ENCODE data around the gene CFAP74. TPM values are rescaled to one million over a fixed set of nuclear protein-coding genes. Genes with fewer than 3 reads are reported as not detected.
"Not testable (repeated sequence)": the region's sequence is repeated elsewhere in the genome, so short reads cannot be mapped to it uniquely, and the experiment has no call there.

Gene CFAP74
- total RNA-seq, 1 donor from 2014 or later: not detected

DNA sequence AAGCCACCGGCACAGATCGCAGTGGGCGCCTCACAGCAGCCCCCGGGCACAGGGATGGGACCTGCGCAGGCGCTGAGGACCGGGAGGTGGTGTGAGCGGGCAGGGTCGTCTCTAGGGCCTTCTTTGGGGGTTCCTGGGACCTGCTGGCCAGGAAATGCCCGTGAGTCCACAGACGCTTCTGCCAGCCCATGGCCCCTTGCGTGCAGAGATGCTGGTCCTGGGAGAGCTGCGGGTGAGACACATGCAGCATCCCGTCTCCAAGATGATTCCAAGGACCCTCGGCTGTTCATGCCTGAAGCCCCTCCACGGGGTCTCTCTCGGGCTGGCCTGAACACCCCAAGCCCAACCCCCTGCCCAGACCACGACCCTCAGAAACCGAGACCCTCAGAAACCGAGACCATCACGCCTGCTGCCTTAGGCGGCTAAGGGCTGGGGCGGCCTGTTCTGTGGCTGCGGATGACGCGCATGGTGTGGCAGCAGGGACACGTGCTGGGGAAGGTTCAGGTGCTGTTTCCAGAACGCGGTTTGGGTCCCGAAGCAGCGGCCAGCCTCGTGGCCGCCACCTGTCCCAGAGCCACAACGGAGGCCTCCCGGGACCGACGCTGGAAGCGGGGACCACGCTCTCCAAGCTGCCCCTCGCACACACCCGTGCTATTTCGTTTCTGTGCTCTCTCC, 23.0 kb downstream of the CFAP74 start:
- H3K27me3 Mint-ChIP-seq (ENCODE audit: unreplicated experiment): no peaks in the 10 kb centered on the region
- no peak overlapping the region for H3K27ac Mint-ChIP-seq (ENCODE audit: unreplicated experiment)
- H3K4me3 Mint-ChIP-seq (ENCODE audit: unreplicated experiment): no peak overlapping the region
- DNase-seq (ENCODE audit: extremely low spot score, unreplicated experiment): no peak
- H3K36me3 Mint-ChIP-seq (ENCODE audit: unreplicated experiment): no peaks in the 10 kb centered on the region
- TF ChIP-seq, protein P1, sequence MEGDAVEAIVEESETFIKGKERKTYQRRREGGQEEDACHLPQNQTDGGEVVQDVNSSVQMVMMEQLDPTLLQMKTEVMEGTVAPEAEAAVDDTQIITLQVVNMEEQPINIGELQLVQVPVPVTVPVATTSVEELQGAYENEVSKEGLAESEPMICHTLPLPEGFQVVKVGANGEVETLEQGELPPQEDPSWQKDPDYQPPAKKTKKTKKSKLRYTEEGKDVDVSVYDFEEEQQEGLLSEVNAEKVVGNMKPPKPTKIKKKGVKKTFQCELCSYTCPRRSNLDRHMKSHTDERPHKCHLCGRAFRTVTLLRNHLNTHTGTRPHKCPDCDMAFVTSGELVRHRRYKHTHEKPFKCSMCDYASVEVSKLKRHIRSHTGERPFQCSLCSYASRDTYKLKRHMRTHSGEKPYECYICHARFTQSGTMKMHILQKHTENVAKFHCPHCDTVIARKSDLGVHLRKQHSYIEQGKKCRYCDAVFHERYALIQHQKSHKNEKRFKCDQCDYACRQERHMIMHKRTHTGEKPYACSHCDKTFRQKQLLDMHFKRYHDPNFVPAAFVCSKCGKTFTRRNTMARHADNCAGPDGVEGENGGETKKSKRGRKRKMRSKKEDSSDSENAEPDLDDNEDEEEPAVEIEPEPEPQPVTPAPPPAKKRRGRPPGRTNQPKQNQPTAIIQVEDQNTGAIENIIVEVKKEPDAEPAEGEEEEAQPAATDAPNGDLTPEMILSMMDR (IDR thresholded peaks at IDR 0.05): no peak
- no peaks in the 10 kb centered on the region for H3K9me3 Mint-ChIP-seq (ENCODE audit: unreplicated experiment)
- no peaks in the 10 kb centered on the region for H3K4me1 Mint-ChIP-seq (ENCODE audit: unreplicated experiment)

DNA sequence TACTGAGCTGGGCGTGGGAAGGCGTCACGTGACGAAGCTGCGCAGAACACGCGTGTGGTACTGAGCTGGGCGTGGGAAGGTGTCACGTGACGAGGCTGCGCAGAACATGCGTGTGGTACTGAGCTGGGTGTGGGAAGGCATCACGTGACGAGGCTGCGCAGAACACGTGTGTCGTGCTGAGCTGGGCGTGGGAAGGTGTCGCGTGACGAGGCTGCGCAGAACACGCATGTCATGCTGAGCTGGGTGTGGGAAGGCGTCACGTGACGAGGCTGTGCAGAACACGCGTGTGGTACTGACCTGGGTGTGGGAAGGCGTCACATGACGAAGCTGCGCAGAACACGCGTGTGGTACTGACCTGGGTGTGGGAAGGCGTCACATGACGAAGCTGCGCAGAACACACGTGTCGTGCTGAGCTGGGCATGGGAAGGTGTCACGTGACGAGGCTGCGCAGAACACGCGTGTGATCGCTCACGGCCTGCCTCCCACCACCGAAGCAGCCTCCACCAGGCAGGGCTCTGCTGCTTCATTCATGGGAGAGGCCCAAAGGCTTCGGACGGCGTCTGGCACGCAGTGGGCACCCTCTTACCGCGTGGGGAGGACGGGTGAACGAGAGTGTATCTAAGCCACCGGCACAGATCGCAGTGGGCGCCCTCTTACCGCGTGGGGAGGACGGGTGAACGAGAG, 24.0 kb downstream of the CFAP74 start:
- Mint-ChIP-seq H3K27ac (ENCODE audit: unreplicated experiment) (no peak overlapping the region), H3K36me3 (ENCODE audit: unreplicated experiment) (no peaks in the 10 kb centered on the region), H3K27me3 (ENCODE audit: unreplicated experiment) (no peaks in the 10 kb centered on the region), H3K9me3 (ENCODE audit: unreplicated experiment) (no peaks in the 10 kb centered on the region), H3K4me3 (ENCODE audit: unreplicated experiment) (no peak overlapping the region), H3K4me1 (ENCODE audit: unreplicated experiment) (no peaks in the 10 kb centered on the region)
- DNase-seq (ENCODE audit: extremely low spot score, unreplicated experiment): no peak
- TF ChIP-seq, protein P1 (IDR thresholded peaks at IDR 0.05): no peak

DNA sequence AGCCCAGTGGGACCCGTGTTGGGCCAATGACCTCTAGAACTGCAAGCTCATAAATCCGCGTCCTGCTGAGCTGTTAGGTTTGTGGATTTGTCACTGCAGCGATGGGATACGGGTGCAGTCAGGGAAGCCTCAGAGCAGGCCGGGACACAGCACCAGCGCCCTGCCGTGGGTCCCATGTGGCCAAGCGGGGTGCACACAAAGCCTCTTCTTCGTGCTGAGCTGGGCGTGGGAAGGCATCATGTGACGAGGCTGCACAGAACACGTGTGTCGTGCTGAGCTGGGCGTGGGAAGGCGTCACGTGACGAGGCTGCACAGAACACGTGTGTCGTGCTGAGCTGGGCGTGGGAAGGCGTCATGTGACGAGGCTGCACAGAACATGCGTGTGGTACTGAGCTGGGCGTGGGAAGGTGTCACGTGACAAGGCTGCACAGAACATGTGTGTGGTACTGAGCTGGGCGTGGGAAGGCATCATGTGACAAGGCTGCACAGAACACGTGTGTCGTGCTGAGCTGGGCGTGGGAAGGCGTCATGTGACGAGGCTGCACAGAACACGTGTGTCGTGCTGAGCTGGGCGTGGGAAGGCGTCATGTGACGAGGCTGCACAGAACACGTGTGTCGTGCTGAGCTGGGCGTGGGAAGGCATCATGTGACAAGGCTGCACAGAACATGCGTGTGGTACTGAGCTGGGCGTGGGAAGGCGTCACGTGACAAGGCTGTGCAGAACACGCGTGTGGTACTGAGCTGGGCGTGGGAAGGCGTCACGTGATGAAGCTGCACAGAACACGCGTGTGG, 24.7 kb downstream of the CFAP74 start:
- not testable (repeated sequence) for H3K4me3 Mint-ChIP-seq (ENCODE audit: unreplicated experiment); H3K27ac Mint-ChIP-seq (ENCODE audit: unreplicated experiment); H3K4me1 Mint-ChIP-seq (ENCODE audit: unreplicated experiment); H3K36me3 Mint-ChIP-seq (ENCODE audit: unreplicated experiment); H3K9me3 Mint-ChIP-seq (ENCODE audit: unreplicated experiment); H3K27me3 Mint-ChIP-seq (ENCODE audit: unreplicated experiment); DNase-seq (ENCODE audit: extremely low spot score, unreplicated experiment)

DNA sequence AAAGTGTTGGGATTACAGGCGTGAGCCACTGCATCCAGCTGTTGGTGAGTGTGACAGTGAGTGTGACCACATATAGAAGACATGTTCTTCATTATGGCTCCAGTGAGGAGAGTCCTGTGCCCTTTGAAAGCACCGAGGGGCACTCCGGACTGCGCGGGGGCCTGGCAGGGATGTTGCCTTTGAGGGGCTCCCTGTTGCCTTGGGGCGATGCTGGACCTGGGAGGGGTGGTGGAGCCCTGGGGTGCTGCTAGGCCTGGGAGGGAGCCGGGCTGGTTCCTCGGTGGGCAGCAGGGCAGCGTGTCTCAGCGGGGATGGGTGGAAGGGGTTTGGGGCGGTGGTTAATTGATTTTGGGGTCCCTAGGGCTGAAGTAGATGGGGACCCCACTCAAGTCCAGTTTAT, 25.5 kb downstream of the CFAP74 start:
- no peak for DNase-seq (ENCODE audit: extremely low spot score, unreplicated experiment)
- H3K4me3 Mint-ChIP-seq (ENCODE audit: unreplicated experiment): no peak overlapping the region

DNA sequence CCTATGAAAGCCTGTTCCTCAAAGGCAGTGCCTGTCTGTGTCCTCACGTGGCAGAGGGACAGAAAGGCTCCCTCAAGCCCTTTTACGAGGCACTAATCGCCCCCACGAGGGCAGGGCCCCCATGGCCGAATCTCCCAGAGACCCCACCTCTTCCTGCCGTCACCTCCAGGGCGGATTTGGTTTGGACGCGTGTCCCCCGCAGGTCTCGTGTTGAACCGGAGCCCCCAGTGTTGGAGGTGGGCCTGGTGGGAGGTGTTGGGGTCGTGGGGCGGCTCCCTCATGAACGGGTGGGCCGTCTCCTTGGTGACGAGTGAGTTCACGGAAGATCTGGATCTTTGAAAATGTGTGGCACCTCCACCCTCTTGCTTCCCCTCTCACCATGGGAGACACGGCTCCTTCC, 27.6 kb downstream of the CFAP74 start:
- Mint-ChIP-seq H3K9me3 (ENCODE audit: unreplicated experiment) (no peaks in the 10 kb centered on the region), H3K4me1 (ENCODE audit: unreplicated experiment) (no peaks in the 10 kb centered on the region), H3K27ac (ENCODE audit: unreplicated experiment) (no peak overlapping the region), H3K27me3 (ENCODE audit: unreplicated experiment) (no peaks in the 10 kb centered on the region), H3K4me3 (ENCODE audit: unreplicated experiment) (no peak overlapping the region), H3K36me3 (ENCODE audit: unreplicated experiment) (no peaks in the 10 kb centered on the region)
- TF ChIP-seq, protein P1 (IDR thresholded peaks at IDR 0.05): no peak
- no peak for DNase-seq (ENCODE audit: extremely low spot score, unreplicated experiment)

More for the DNA sequence above, 25.5 kb downstream of the CFAP74 start:
- no peaks in the 10 kb centered on the region for H3K27me3 Mint-ChIP-seq (ENCODE audit: unreplicated experiment)
- no peaks in the 10 kb centered on the region for H3K9me3 Mint-ChIP-seq (ENCODE audit: unreplicated experiment)
- no peak overlapping the region for H3K27ac Mint-ChIP-seq (ENCODE audit: unreplicated experiment)
- H3K36me3 Mint-ChIP-seq (ENCODE audit: unreplicated experiment): no peaks in the 10 kb centered on the region
- TF ChIP-seq, protein P1 (IDR thresholded peaks at IDR 0.05): no peak
- no peaks in the 10 kb centered on the region for H3K4me1 Mint-ChIP-seq (ENCODE audit: unreplicated experiment)
